ENCODE results near the gene CUL1. TPM values are rescaled to one million over a fixed set of nuclear protein-coding genes. Genes with fewer than 3 reads are reported as not detected.

CUL1 gene
- total RNA-seq, 1 donor = 39.8 TPM

- Histone ChIP-seq H3K27me3 (ENCODE audit: insufficient read depth, low read length) (no peaks in the 10 kb centered on the region), H3K4me1 (ENCODE audit: insufficient read depth, low read length) (peaks cover 13% of the 10 kb centered on the region), H4K20me1 (ENCODE audit: insufficient read depth, low read length) (peaks cover 46% of the 10 kb centered on the region), H3K9me3 (ENCODE audit: low read depth, low read length) (no peaks in the 10 kb centered on the region), H3K27ac (ENCODE audit: low read depth, low read length) (no peak overlapping the region), H3K4me2 (ENCODE audit: insufficient read depth, low read length) (no peak overlapping the region), H3K4me3 (ENCODE audit: insufficient read depth, low read length) (no peak overlapping the region), H2AFZ (ENCODE audit: low read length) (no peak overlapping the region), H3K79me2 (ENCODE audit: insufficient read depth, low read length) (peaks cover 90% of the 10 kb centered on the region), H3K36me3 (ENCODE audit: insufficient read depth, low read length) (peaks cover 44% of the 10 kb centered on the region)
- no peak for DNase-seq (ENCODE audit: insufficient read length, low spot score, missing footprints)
- TF ChIP-seq CTCF (IDR thresholded peaks at IDR 0.05; ENCODE audit: extremely low read depth, low read depth, low read length) = no peak
Measured at GRCh38 chr7:148732862-148733261, 34.2 kb downstream of the CUL1 start.

DNA sequence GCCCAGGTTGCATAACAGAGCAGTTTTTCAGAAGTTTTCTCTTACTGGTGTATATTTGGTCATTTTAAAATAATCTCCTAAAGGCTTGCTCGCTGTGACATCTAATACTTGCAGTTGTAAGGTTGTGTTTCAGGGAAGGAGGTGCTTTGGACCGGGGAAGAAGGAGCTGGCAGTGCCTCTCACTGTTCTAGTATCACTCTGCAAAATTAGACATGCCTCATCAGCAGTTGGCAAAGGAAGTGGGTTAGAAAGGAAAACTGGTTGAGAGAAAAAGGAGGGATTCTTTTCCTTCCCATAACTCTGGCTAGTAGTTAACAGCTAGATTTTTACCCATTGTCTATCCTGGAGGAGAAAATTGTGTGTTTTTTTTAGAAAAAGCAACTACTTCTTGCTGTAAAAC, 34.8 kb downstream of the CUL1 start:
- no peaks in the 10 kb centered on the region for H3K27me3 ChIP-seq (ENCODE audit: insufficient read depth, low read length)
- H3K79me2 ChIP-seq (ENCODE audit: insufficient read depth, low read length) = peaks cover 90% of the 10 kb centered on the region
- no peak for DNase-seq (ENCODE audit: insufficient read length, low spot score, missing footprints)
- H3K36me3 ChIP-seq (ENCODE audit: insufficient read depth, low read length) = peaks cover 50% of the 10 kb centered on the region
- no peaks in the 10 kb centered on the region for H3K9me3 ChIP-seq (ENCODE audit: low read depth, low read length)
- no peak overlapping the region for H3K27ac ChIP-seq (ENCODE audit: low read depth, low read length)
- no peak overlapping the region for H3K4me2 ChIP-seq (ENCODE audit: insufficient read depth, low read length)
- no peak overlapping the region for H2AFZ ChIP-seq (ENCODE audit: low read length)
- peaks cover 13% of the 10 kb centered on the region for H3K4me1 ChIP-seq (ENCODE audit: insufficient read depth, low read length)
- no peak overlapping the region for H3K4me3 ChIP-seq (ENCODE audit: insufficient read depth, low read length)
- TF ChIP-seq CTCF (IDR thresholded peaks at IDR 0.05; ENCODE audit: extremely low read depth, low read depth, low read length) = no peak
- H4K20me1 ChIP-seq (ENCODE audit: insufficient read depth, low read length) = peaks cover 43% of the 10 kb centered on the region

GRCh38 chr7:148735141-148735540, 36.4 kb downstream of the CUL1 start:
- H4K20me1 ChIP-seq (ENCODE audit: insufficient read depth, low read length) = peaks cover 40% of the 10 kb centered on the region
- no peak overlapping the region for H2AFZ ChIP-seq (ENCODE audit: low read length)
- H3K9me3 ChIP-seq (ENCODE audit: low read depth, low read length) = no peaks in the 10 kb centered on the region
- no peak for TF ChIP-seq CTCF (IDR thresholded peaks at IDR 0.05; ENCODE audit: extremely low read depth, low read depth, low read length)
- H3K79me2 ChIP-seq (ENCODE audit: insufficient read depth, low read length) = peaks cover 88% of the 10 kb centered on the region
- H3K27me3 ChIP-seq (ENCODE audit: insufficient read depth, low read length) = no peaks in the 10 kb centered on the region
- H3K4me1 ChIP-seq (ENCODE audit: insufficient read depth, low read length) = peaks cover 13% of the 10 kb centered on the region
- no peak overlapping the region for H3K27ac ChIP-seq (ENCODE audit: low read depth, low read length)
- DNase-seq (ENCODE audit: insufficient read length, low spot score, missing footprints) = no peak
- peaks cover 52% of the 10 kb centered on the region for H3K36me3 ChIP-seq (ENCODE audit: insufficient read depth, low read length)
- H3K4me3 ChIP-seq (ENCODE audit: insufficient read depth, low read length) = no peak overlapping the region
- H3K4me2 ChIP-seq (ENCODE audit: insufficient read depth, low read length) = no peak overlapping the region

- TF ChIP-seq CTCF (IDR thresholded peaks at IDR 0.05; ENCODE audit: extremely low read depth, low read depth, low read length) = no peak
- H3K4me3 ChIP-seq (ENCODE audit: insufficient read depth, low read length) = no peak overlapping the region
- H3K27ac ChIP-seq (ENCODE audit: low read depth, low read length) = no peak overlapping the region
- peaks cover 90% of the 10 kb centered on the region for H3K79me2 ChIP-seq (ENCODE audit: insufficient read depth, low read length)
- H3K9me3 ChIP-seq (ENCODE audit: low read depth, low read length) = no peaks in the 10 kb centered on the region
- peaks cover 55% of the 10 kb centered on the region for H3K36me3 ChIP-seq (ENCODE audit: insufficient read depth, low read length)
- no peak for DNase-seq (ENCODE audit: insufficient read length, low spot score, missing footprints)
- no peak overlapping the region for H3K4me2 ChIP-seq (ENCODE audit: insufficient read depth, low read length)
- H3K4me1 ChIP-seq (ENCODE audit: insufficient read depth, low read length) = peaks cover 5% of the 10 kb centered on the region
- peaks cover 32% of the 10 kb centered on the region for H4K20me1 ChIP-seq (ENCODE audit: insufficient read depth, low read length)
- no peaks in the 10 kb centered on the region for H3K27me3 ChIP-seq (ENCODE audit: insufficient read depth, low read length)
- no peak overlapping the region for H2AFZ ChIP-seq (ENCODE audit: low read length)
Measured at GRCh38 chr7:148735967-148736366, 37.3 kb downstream of the CUL1 start.

All from osteoblast (primary cell).